G401 (cell line): ENCODE measurements around the gene MLLT10. TPM values are rescaled to one million over a fixed set of nuclear protein-coding genes. Genes with fewer than 3 reads are reported as not detected.

ENCODE experiments used
- DNase-seq: peaks from one replicate; pipeline ENCODE4 v3.0.0-alpha.2; 2015; ENCODE audit warnings: low spot score
- in situ Hi-C: cut with HindIII; loops from 2 replicates; pipeline ENCODE4 v1.10.0; 2016; ENCODE audit warnings: low sequenced_read_pairs, mixed read lengths
- total RNA-seq: library from RNA; depleted of rRNA; stranded (reverse); fragments of >200 nt; shearing (Covaris generic); gene quantifications from 2 replicates; pipeline ENCODE4 v1.2.3, GENCODE V29; 2014

MLLT10 gene
- total RNA-seq, 1 experiment from 2014 or later, result 30.8 TPM

GRCh38 chr10:21661935-21662334 is 127.9 kb downstream of the MLLT10 start:
- DNase-seq, result no peak
- in situ Hi-C loops, result no loop called here

- in situ Hi-C loops, result no loop called here
- no peak for DNase-seq
Observed at GRCh38 chr10:21662635-21663034, 128.6 kb downstream of the MLLT10 start.

GRCh38 chr10:21668831-21669230 is 134.8 kb downstream of the MLLT10 start:
- in situ Hi-C loops, result no loop called here
- DNase-seq, result no peak

- no peak for DNase-seq
- in situ Hi-C loops, result no loop called here
Observed at GRCh38 chr10:21670391-21670790, 136.4 kb downstream of the MLLT10 start.

GRCh38 chr10:21673668-21674067 is 139.6 kb downstream of the MLLT10 start:
- in situ Hi-C loops, result no loop called here
- DNase-seq, result peak; percentile 47

- in situ Hi-C loops, result no loop called here
- peak; percentile 44 for DNase-seq
Observed at GRCh38 chr10:21675157-21675796, 141.2 kb downstream of the MLLT10 start.

- no peak for DNase-seq
- in situ Hi-C loops, result no loop called here
Observed at GRCh38 chr10:21677551-21677950, 143.5 kb downstream of the MLLT10 start.

- no peak for DNase-seq
- in situ Hi-C loops, result no loop called here
Observed at GRCh38 chr10:21681156-21681555, 147.1 kb downstream of the MLLT10 start.

- DNase-seq, result no peak
- in situ Hi-C loops, result no loop called here
Observed at GRCh38 chr10:21687266-21688008, 153.4 kb downstream of the MLLT10 start.

GRCh38 chr10:21688009-21688332 is 153.9 kb downstream of the MLLT10 start:
- in situ Hi-C loops, result no loop called here
- DNase-seq, result no peak

GRCh38 chr10:21688870-21689269 is 154.8 kb downstream of the MLLT10 start:
- in situ Hi-C loops, result no loop called here

GRCh38 chr10:21689881-21690280 is 155.8 kb downstream of the MLLT10 start:
- DNase-seq, result no peak
- in situ Hi-C loops, result no loop called here

More at GRCh38 chr10:21688870-21689269, 154.8 kb downstream of the MLLT10 start:
- DNase-seq, result no peak

GRCh38 chr10:21692916-21693315 is 158.9 kb downstream of the MLLT10 start:
- in situ Hi-C loops, result no loop called here
- no peak for DNase-seq

GRCh38 chr10:21693418-21693817 is 159.4 kb downstream of the MLLT10 start:
- in situ Hi-C loops, result no loop called here
- no peak for DNase-seq

- DNase-seq, result peak; percentile 21
- in situ Hi-C loops, result no loop called here
Observed at GRCh38 chr10:21694631-21695030, 160.6 kb downstream of the MLLT10 start.

GRCh38 chr10:21696302-21696701 is 162.3 kb downstream of the MLLT10 start:
- DNase-seq, result no peak
- in situ Hi-C loops, result no loop called here

GRCh38 chr10:21699575-21699974 is 165.5 kb downstream of the MLLT10 start:
- DNase-seq, result no peak
- in situ Hi-C loops, result no loop called here

- in situ Hi-C loops, result no loop called here
- no peak for DNase-seq
Observed at GRCh38 chr10:21700474-21700873, 166.4 kb downstream of the MLLT10 start.

- in situ Hi-C loops, result no loop called here
- no peak for DNase-seq
Observed at GRCh38 chr10:21702633-21703111, 168.6 kb downstream of the MLLT10 start.

- in situ Hi-C loops, result no loop called here
Observed at GRCh38 chr10:21705142-21705827, 171.3 kb downstream of the MLLT10 start.

More at GRCh38 chr10:21705142-21705827, 171.3 kb downstream of the MLLT10 start:
- no peak for DNase-seq
